ENCODE results near the gene ZNF33A. TPM values are rescaled to one million over a fixed set of nuclear protein-coding genes. Genes with fewer than 3 reads are reported as not detected.

ZNF33A gene
- 9.1 and 14.3 TPM in 2 replicates for total RNA-seq

DNA sequence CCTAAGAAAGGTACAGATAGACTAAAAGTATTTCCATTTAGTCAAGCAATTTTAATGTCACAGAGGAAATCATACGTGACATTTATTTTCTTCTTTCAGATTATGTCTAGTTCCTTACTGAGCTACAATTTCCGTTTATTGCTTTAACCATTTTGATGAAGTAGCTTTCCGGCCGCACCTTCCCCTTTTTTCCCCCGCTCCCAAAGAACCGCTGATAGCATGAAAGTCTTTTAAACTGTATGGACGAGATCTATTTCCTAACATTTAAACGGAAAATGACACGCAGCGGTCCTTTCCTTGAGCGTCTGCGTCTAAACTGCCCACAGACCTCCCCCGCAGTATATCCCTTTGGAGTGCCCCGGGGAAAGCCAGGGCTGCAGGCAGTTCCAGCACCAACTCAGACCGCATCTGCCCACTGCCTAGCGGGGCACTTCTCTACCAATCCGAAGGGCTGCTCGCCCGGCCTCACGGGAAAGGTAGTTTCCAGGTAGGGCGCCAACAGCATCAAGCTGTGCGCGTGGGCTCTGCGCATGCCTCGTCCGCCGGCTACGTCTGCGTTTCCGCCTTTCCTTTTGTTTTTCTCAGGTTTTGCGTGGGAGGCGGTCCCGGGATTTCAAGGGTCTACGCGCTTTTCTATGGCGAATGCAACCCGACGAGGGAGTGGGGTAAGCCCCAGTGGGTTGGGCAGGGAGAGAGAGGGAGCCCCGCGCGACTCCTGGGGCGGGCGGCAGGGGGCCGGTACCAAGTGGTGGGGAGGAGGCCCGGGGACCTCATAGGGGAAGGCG, at the start of gene ZNF33A:
Gene ZNF33A, plus strand, starts transcription at position 557 of the 785 bp plus-strand sequence. CDS start 1,667 bp downstream, outside the sequence.

DNA sequence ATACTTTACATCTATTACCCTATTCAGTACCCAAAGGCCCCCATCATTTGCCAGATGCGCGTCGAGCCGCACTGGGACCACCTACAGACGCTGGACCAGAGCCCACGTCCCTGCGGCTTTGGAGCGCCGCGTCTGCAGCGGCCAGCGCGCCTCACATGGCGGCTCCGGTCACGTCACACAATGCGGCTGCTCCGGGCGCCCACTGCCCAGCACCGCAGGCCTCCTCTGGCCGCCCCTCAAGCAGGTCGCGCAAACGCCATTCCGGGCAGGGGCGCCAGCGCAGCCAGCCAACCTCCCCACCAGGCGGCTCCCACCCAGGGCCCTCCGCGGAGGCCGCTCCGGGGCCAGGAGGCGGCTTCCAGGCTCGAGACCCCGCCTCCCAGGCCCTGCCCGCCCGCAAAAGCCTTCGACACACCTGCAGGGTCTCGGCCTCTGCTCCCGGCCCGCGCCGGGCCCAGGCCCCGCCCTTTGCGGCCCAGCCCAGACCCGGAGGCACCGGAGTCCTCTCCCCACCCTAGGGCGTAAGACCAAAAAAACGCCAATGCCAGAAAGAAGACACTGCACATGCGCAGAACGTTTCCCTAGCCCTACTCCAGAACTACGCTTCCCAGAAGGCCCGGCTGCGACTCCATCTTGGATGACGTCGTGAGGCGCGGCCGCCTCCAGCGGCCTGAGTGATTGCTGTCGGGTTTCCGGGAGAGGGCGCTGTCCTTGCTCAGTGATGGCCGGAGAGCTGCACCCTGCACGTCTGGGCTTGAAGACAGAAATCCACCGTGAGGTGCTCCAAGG, 34.2 kb upstream of the ZNF33A start, which contains the start of gene ZNF25:
Gene ZNF25, minus strand, starts transcription at position 557 of the 789 bp plus-strand sequence. CDS start 4,925 bp downstream, outside the sequence.

DNA sequence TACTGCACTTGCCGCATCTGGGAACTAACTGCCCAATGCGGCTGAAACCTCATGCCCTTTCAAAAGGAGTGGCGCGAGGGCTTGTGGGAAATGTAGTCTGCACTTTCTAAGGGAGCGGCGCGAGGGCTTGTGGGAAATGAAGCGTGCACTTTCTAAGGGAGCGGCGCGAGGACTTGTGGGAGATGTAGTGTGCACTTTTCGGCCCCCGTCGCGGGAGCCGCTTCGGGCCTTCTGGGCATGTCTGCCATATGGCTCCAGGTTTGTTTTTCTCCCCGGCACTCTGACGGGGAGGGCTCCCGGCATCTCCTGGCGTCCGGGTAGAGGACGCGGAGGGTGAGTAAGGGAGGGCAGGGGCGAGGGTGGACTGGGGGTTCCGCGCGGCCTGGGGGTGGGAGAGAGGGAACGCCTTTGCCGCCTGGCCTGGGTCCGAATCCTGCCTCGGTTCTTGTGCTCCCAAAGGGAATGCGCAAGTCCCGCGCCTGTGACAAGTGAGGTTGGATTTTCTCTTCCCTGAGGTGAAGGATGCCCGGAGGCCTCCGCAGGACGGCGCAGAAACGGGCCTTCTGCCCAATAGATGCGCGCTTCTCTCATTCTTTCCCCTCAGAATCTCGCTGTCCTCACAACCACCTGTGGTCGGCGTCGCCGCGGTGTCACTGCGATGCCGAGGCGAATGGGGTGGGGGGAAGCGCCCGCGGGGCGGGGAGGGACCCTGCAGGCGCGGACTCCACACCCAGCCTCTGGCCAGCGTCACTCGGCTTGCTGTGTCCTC, 83.9 kb downstream of the ZNF33A start, which contains the start of gene ZNF37A:
Gene ZNF37A, plus strand, starts transcription at position 180 of the 769 bp plus-strand sequence. CDS start 2,281 bp downstream, outside the sequence.

Other genes starting within 250 kb of the ZNF33A start
- 1.4 and 1.6 TPM in 2 replicates for gene ZNF248, start 153.1 kb upstream of the ZNF33A start, total RNA-seq
- gene ZNF25, start 34.0 kb upstream of the ZNF33A start, total RNA-seq: 3.2 and 4.9 TPM in 2 replicates
- 4.9 and 9.2 TPM in 2 replicates for gene ZNF37A, start 83.7 kb downstream of the ZNF33A start, total RNA-seq

All from hair follicular keratinocyte (primary cell).